NCI-H1694 treated with DMSO at 0.1 percent for 48 hours (cell line): Measurements from ENCODE around the gene DMRT3.
A peak's percentile ranks its signal among the peaks of the same experiment; 100 is the strongest.
"Not testable (repeated sequence)": the region's sequence is repeated elsewhere in the genome, so short reads cannot be mapped to it uniquely, and the experiment has no call there.

ENCODE experiments used
- DNase-seq: peaks from one replicate; lab custom pipeline; 2025; lab: John Stamatoyannopoulos, UW

The DMRT3 gene

GRCh38 chr9:998299-999110 lies 22.1 kb downstream of the DMRT3 start:
- not testable (repeated sequence) for DNase-seq

GRCh38 chr9:1001838-1002237 lies 25.4 kb downstream of the DMRT3 start:
- no peak for DNase-seq

GRCh38 chr9:1002678-1003077 lies 26.2 kb downstream of the DMRT3 start:
- no peak for DNase-seq

GRCh38 chr9:1005043-1005667 lies 28.7 kb downstream of the DMRT3 start:
- DNase-seq: peak; percentile 34

GRCh38 chr9:1007312-1007711 lies 30.9 kb downstream of the DMRT3 start:
- no peak for DNase-seq

- DNase-seq: no peak
These were observed 31.8 kb downstream of the DMRT3 start for GRCh38 chr9:1008216-1008615.

- DNase-seq: peak; percentile 69
These were observed 32.7 kb downstream of the DMRT3 start for GRCh38 chr9:1009101-1009707.

- DNase-seq: no peak
These were observed 36.6 kb downstream of the DMRT3 start for GRCh38 chr9:1013021-1013420.

- DNase-seq: no peak
These were observed 37.8 kb downstream of the DMRT3 start for GRCh38 chr9:1014225-1014624.

GRCh38 chr9:1014640-1015039 lies 38.2 kb downstream of the DMRT3 start:
- no peak for DNase-seq

- DNase-seq: no peak
These were observed 41.7 kb downstream of the DMRT3 start for GRCh38 chr9:1018121-1018520.

GRCh38 chr9:1024112-1024511 lies 47.7 kb downstream of the DMRT3 start:
- no peak for DNase-seq

GRCh38 chr9:1025131-1025530 lies 48.7 kb downstream of the DMRT3 start:
- no peak for DNase-seq

GRCh38 chr9:1026219-1026618 lies 49.8 kb downstream of the DMRT3 start:
- no peak for DNase-seq

GRCh38 chr9:1028501-1029190 lies 52.2 kb downstream of the DMRT3 start:
- DNase-seq: no peak

GRCh38 chr9:1031951-1032601 lies 55.6 kb downstream of the DMRT3 start:
- no peak for DNase-seq

- DNase-seq: no peak
These were observed 57.8 kb downstream of the DMRT3 start for GRCh38 chr9:1034271-1034670.

GRCh38 chr9:1039589-1039988 lies 63.1 kb downstream of the DMRT3 start:
- no peak for DNase-seq
